Measurements from ENCODE around the gene GRIK3.
"Not testable (repeated sequence)": the region's sequence is repeated elsewhere in the genome, so short reads cannot be mapped to it uniquely, and the experiment has no call there.

The GRIK3 gene

DNA sequence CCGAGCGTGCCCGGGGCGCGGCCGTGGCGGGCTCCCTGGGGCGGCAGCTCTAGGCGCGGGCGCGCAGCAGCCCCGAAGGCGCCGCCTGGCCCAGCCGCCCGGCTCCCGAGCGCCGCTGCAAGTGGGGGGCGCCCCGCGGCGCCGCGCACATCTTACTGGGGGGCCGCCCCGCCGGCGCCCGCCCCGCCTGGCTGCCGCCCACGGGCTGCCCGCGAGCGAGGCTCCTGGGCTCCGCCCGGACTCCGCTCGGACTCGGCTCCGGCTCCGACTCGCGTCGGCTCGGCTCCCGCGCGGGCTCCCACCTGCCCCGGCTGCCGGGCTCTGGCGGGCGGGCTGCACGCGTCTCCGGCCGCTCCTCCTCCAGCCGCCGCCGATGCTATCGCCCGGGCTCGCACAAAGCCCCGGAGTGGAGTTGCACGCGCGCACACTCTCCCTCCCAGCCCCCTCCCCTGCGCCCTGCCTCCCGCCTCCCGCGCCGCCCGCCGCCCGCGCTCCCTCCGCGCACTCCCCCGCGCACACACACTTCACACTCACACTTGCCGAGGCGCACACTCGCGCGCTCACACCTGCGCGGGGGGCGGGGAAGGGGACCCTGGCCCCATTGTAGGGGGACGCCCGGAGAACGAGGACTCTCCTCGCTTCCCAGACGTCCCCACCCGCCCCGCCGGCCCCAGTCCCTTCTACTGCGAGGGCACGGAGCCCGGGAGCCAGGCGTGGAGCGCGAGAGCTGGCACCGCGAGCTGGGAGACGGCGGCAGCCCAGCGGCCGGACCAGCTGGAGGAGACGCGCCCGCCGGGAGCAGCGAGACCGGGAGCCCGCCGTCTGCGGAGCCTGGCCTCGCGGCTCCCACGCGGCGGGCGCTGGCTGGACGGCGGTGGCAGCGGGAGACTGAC, at the start of gene GRIK3:
Gene GRIK3, minus strand, starts transcription at position 395 of the 893 bp plus-strand sequence. CDS start 407 bp downstream, outside the sequence.
- FAIRE-seq = no peak

DNA sequence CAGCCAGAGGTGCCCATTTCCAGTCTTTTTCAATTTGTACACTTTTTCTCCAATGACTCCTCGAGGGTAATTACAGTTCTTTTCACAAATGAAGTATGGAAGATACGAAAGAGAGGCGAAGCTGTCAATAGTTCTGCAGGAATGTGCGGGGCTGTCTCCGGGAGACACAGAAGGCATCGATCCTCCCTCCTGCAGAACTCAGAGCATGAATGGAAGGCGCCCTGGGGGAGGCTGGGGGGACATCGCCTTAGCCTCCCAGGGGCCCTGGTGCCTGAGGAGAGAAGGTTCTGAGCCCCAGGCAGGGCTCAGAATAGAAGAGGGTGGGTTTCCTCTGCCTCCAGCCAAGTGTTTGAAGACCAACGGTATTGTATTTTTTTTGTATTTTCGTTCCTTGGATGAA, 49.7 kb upstream of the GRIK3 start:
- FAIRE-seq = no peak

- FAIRE-seq = no peak
These were observed 49.3 kb upstream of the GRIK3 start for GRCh38 chr1:37083603-37084002.

DNA sequence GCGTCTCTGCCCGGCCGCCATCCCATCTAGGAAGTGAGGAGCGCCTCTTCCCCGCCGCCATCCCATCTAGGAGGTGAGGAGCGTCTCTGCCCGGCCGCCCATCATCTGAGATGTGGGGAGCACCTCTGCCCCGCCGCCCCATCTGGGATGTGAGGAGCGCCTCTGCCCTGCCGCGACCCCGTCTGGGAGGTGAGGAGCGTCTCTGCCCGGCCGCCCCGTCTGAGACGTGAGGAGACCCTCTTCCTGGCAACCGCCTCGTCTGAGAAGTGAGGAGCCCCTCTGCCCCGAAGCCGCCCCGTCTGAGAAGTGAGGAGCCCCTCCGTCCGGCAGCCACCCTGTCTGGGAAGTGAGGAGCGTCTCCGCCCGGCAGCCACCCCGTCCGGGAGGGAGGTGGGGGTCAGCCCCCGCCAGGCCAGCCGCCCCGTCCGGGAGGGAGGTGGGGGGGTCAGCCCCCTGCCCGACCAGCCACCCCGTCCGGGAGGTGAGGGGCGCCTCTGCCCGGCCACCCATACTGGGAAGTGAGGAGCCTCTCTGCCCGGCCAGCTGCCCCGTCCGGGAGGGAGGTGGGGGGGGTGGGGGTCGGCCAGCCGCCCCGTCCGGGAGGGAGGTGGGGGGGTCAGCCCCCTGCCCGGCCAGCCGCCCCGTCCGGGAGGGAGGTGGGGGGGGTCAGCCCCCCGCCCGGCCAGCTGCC, 46.1 kb upstream of the GRIK3 start:
- FAIRE-seq = not testable (repeated sequence)

DNA sequence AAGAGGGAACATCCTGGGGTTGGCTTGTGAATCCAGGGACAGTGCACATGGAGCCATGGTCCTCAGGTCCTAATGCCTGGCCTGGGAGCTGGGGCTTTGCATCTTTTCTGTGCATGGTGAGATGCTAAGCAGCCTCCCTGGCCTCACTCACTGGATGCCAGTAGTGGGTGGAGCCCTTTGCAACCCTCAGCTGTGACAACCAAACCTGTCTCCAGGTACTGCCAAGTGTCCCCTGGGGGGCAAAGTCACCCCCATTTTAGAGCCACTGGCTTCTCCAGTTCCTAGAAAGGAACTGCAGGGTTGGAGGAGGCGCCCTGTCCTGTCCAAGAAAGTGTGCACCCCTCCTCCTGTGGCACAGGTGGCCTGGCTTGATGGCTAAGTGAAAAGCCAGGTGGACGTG, 44.6 kb upstream of the GRIK3 start:
- FAIRE-seq = no peak

DNA sequence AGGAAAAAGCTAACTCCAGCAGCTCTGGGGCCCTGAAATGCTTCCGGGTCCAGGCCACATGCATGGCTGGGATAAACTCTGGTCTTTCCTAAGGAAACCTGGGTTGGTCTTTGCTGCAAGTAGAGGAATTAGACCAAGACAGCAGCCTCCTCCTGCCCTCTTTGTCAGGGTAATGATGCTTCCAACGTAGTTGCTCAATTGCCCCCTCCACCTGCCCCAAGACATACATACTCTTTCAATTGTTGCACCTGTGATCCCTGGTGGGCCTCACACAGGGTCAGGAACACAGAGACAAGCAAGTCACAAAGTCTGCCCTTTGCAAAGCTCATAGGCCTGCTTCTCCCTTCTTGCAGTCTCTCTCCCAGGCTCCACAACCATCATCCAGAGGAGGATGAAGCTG, 41.9 kb upstream of the GRIK3 start:
- FAIRE-seq = no peak

GRCh38 chr1:37073854-37074379, 39.6 kb upstream of the GRIK3 start:
- no peak for FAIRE-seq

DNA sequence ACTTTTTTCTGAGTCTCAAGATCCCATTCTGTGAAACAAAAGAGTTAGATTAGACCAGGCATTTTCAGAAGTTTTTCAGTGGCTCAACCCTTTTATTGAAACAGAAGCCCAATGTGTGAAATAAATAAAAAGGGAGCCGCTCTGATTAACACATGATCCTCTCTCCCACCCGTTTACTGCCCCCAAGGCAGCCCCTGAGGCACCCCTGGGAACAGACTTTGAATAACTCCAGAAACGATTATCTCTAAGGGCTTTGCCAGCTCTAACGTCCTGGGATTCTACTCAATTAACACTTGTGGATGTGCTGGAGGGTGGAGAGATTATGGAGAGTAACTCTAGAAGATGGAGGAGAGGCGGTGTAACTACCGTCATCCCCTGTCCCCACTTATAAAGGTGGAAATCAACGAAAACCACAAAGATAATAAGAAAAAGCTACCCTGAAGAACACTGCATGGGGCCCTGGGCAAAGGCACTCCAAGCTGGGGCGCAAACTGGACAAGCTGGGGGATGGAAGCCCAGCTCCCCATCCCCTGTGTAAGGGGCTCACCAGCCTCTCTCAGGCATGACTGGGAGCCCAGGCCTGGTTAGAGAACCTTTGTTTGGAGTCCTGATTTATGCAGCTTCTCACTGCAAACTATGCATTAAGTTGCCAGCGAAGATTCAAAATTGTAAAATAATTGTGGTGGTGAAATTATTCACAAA, 39.0 kb upstream of the GRIK3 start:
- FAIRE-seq = no peak

DNA sequence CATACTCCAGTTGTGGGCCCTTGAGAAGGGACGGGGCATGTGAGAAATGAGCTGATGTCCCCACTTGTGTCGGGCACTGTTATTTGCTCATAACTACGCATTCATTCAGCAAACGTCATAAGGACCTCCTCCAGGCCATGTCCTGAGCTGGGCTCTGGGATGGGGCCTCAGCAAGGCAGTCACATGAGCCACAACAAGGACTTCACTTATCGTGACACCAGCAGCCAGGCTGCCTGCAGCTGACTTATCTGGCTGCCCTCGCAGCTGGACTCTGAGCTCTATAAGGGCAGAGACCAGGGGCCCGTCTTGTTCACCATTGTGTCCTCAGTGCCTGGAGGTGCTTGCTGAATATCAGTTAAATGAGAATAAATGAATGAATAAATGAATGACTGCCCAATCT, 37.5 kb upstream of the GRIK3 start:
- FAIRE-seq = no peak

DNA sequence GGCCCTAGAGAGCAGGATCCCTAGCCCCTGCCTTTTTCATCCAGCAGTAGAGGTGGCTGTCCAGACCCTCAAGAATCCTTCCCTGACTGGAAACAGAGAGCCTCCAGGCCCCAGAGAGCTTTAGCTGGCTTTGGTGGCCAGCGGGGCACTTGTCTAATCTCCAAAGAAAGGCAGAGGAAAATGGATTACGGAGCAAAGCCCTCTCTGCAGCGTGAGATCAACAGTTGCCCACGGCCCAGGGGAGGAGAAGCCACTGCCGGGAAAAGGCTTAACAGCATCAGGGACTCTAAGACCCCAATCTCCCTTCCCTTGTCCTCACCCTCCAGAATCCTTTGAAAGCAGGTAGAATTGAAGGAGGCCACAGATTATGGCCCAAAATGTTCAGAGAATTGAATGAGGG, 35.8 kb upstream of the GRIK3 start:
- FAIRE-seq = no peak

GRCh38 chr1:37069406-37069805, 35.1 kb upstream of the GRIK3 start:
- no peak for FAIRE-seq

DNA sequence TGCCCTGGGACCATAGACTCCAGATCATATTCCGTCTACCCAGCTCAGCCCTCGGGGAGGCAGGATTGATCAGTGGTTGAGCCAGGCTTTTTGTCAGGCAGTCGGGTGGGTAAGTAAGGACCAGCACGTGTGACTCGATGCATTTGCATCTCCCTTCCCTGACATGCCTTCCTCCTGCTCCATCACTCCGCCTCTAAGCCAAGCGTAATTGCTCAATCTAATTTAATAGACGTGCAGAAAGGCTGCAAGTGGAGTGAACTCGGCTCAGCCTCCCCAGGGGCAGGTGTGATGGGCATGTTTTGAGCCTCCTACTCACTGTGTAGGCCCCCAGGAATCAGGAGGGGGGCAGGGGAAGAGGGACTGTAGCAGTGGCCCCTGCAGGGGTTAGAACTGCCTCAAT, 34.6 kb upstream of the GRIK3 start:
- no peak for FAIRE-seq

GRCh38 chr1:37068260-37068659, 33.9 kb upstream of the GRIK3 start:
- no peak for FAIRE-seq

- FAIRE-seq = no peak
These were observed 29.7 kb upstream of the GRIK3 start for GRCh38 chr1:37064039-37064438.

DNA sequence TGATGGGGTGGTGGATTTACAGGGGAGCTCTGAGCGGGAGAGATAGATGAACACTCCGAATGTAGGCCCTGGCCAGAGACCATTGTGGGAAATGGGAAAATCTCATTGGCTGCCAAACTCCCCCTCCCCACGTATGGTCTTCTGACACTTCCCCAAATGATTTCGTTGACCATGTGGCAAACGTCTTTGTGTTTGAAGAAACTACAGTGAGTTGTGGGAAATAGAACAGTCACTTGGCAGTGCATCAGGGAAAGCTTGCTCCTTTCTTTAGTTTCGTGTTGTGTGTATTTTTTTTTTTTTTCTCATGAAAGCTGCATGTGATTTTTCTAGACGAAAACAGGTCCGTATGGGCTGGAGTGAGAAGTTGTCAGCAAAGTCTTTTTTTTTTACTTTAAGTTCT, 25.0 kb upstream of the GRIK3 start:
- FAIRE-seq = no peak

GRCh38 chr1:37058424-37058988, 24.2 kb upstream of the GRIK3 start:
- no peak for FAIRE-seq

GRCh38 chr1:37056325-37056724, 22.0 kb upstream of the GRIK3 start:
- FAIRE-seq = no peak

- no peak for FAIRE-seq
These were observed 21.3 kb upstream of the GRIK3 start for GRCh38 chr1:37055631-37056030.

DNA sequence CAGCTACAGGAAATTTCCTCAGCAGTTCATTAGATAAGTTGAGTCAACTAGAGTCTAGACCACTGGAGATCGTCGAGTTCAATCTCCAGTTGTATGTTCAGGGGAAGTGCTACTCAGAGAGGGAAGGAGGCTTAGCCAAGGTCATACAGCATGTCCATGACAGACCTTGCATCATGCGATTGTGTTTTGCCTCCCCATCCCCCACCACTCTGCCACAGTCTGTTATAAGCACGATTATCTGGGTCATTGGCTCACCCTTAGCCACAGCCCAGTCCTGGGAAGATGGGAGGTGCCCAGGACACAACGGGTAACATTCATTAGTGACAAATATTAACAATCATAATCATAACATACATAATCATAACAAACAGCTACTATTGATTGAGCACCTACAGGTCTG, 18.9 kb upstream of the GRIK3 start:
- FAIRE-seq = no peak

GRCh38 chr1:37052120-37052519, 17.8 kb upstream of the GRIK3 start:
- no peak for FAIRE-seq

DNA sequence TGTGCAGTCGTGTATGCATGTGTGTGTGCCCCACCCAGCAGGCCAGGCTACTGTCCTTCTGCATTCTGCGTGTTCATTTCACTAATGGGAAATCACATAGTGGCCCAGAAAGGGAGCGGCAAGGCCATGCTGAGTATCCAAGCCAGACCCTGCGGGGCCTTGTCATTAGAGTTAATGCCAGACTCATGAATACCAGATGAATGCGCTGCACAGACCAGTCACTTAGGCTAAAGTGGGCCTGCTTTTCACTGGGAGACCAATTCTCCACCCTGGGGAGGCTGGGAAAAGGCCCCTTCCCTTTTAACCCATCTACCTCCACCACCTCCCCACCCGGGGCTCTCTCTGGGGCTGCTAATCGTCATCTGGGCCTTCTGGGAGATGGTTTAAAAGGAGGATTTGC, 17.0 kb upstream of the GRIK3 start:
- no peak for FAIRE-seq

DNA sequence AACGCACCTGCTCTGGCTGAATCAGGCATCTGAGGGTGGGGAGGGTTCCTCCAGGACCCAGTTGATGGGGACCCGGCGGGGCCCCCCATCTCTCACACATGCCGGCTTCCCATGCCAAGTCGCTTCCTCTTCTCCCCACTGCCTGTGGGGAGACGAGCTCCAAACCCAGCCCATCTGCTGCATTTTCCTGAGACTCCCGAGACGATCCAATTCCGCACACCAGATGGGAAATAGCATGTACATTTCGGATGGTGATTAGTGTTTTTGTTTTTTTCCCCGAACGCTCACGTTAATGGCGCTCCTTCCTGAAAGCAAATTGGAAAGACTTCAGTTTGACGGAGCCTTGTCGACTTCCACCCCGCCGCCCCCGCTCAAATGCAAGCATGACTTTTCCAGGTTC, 13.2 kb upstream of the GRIK3 start:
- no peak for FAIRE-seq

DNA sequence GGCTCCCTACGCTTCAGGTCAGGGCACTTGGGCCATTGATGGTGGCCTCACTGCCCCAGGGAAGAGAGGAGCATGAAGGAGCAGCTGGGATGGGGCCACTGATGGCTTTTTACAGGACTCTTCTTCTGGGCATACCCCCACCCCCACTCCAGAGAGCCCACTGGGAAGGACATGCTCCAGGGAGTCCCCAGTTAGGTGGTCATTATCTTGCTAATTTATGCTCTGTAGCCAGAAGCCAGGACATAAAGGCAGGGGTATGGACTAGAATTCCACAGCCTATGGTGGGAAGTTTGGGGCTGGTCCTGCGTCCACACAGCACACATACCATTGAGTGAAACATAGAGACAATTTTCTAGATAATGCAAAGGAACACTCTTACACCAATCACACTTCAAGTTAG, 8.8 kb upstream of the GRIK3 start:
- no peak for FAIRE-seq

Data from G401.6 (cell line).